Measurements from ENCODE around the gene NME3.

DNA sequence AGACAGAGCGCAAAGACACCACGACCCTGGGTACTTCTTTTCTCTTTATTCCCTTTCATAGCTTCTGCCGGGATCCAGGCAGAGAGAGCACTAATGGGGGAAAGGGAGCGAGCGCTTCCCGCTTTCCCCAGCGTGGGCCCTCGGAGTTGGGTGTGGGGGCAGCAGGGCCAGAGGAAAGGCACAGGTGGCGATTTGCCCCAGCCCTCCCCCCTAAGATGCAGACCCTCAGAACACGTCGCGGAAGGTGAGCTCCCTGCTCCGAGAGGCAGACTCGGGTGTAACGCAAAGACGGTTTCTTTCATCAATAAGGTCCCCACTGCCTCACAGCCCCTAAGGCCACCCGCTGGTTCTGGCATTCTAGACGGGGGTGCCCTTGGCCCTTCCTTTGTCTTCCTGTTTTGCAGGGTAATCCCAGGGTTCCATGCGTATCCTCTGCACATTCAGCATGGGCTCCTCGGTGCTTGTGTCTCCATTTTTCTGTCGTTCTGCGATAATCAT is 570 bp upstream of the NME3 start:
- TF ChIP-seq, protein P1, sequence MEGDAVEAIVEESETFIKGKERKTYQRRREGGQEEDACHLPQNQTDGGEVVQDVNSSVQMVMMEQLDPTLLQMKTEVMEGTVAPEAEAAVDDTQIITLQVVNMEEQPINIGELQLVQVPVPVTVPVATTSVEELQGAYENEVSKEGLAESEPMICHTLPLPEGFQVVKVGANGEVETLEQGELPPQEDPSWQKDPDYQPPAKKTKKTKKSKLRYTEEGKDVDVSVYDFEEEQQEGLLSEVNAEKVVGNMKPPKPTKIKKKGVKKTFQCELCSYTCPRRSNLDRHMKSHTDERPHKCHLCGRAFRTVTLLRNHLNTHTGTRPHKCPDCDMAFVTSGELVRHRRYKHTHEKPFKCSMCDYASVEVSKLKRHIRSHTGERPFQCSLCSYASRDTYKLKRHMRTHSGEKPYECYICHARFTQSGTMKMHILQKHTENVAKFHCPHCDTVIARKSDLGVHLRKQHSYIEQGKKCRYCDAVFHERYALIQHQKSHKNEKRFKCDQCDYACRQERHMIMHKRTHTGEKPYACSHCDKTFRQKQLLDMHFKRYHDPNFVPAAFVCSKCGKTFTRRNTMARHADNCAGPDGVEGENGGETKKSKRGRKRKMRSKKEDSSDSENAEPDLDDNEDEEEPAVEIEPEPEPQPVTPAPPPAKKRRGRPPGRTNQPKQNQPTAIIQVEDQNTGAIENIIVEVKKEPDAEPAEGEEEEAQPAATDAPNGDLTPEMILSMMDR (IDR thresholded peaks at IDR 0.05) = no peak
- TF ChIP-seq, protein P2, sequence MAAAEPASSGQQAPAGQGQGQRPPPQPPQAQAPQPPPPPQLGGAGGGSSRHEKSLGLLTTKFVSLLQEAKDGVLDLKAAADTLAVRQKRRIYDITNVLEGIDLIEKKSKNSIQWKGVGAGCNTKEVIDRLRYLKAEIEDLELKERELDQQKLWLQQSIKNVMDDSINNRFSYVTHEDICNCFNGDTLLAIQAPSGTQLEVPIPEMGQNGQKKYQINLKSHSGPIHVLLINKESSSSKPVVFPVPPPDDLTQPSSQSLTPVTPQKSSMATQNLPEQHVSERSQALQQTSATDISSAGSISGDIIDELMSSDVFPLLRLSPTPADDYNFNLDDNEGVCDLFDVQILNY (CRISPR knock-in tag; IDR thresholded peaks at IDR 0.05) = no peak
- no peak for TF ChIP-seq NFYB (CRISPR knock-in tag; conservative IDR thresholded peaks at IDR 0.05; ENCODE audit: low read depth)
